T-helper 9 cell (primary cell): ENCODE data around the gene C1QTNF1.

Source experiments
- DNase-seq: peaks from one replicate; pipeline ENCODE4 v3.0.0-alpha.2; 2020

Gene C1QTNF1

GRCh38 chr17:79081571-79082276 lies 57.8 kb downstream of the C1QTNF1 start:
- no peak for DNase-seq

DNA sequence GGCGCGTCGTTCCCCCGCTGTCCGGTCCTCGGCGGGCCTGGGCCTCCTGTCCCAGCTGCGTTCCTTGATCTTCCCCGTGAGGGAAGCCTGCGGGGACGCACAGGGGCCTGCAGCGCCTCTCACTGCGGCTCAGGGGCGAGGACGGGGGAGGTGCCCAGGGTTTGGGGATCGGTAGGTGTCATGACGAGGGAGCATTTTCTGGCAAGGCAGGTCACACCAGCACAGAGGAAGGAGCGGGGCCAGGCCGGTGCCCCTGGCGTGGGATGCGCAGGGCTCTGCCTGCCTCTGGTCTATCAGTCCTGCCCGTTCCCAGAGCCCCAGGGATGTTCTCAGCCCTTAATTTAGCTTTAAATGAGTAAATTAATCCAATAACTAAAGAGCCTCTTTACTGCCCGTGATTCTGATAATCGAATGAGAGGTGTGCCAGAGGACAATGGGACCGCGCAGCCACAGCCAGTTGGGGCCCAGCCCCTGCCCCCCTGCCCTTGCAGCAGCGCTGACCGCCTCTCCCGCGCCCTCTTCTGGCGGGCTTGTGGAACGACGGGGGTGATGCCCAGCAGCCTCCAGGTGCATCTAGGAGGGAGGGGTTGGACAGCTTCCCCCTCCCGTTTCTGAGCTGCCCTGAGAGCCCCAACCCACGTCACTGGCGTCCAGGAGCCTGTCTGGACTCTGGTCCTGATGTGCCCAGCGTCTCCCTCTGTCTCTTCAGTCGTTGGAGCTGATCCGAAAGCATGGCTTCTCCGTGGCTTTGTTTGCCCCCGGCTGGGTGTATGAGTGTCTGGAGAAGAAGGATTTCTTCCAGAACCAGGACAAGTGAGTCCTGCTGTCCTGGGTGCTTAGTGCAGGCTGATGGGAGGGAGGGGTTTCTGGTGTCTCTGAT lies 58.6 kb downstream of the C1QTNF1 start:
- DNase-seq, result peak; percentile 50

- DNase-seq, result no peak
These were observed 59.4 kb downstream of the C1QTNF1 start for GRCh38 chr17:79083191-79083971.

DNA sequence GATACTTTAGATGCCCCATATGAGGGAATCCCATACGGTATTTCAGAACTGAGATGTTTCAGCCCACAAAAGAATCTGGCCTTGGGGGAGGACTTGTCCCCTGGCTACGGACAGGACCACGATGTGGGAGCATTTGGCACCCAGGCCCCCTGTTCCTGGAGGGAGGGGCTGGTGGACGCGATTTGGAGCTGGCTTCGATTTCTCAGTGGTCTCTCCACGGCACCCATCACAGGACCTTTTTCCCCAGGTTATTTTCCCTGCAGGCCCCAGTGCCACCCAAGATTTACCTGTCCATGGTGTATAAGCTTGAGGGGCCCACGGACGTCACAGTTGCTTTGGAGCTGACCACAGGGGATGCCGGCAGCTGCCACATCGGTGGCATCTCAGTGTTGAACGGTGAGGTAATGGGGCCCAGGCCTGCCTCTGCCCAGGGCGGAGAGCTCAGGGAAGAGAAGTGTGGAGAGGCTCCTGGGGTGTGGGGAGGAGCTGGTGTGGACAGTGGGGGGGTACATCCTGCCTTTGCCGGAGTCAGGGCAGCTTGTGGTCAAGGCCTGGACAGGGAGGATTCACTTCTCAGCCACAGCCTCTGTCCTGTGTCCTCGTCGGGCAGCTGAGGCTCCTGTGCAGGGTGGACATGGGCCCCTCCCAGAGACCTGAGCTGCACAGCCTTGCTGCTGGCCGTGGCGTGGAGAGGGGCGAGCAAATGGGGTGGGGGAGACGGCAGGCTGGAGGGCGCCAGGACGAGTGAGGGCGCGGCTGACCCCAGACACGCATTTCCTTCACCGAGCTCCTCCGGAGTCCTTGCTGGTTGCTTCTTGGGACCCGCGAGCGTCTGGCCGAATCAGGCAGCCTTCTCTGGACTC lies 60.6 kb downstream of the C1QTNF1 start:
- DNase-seq, result no peak

DNA sequence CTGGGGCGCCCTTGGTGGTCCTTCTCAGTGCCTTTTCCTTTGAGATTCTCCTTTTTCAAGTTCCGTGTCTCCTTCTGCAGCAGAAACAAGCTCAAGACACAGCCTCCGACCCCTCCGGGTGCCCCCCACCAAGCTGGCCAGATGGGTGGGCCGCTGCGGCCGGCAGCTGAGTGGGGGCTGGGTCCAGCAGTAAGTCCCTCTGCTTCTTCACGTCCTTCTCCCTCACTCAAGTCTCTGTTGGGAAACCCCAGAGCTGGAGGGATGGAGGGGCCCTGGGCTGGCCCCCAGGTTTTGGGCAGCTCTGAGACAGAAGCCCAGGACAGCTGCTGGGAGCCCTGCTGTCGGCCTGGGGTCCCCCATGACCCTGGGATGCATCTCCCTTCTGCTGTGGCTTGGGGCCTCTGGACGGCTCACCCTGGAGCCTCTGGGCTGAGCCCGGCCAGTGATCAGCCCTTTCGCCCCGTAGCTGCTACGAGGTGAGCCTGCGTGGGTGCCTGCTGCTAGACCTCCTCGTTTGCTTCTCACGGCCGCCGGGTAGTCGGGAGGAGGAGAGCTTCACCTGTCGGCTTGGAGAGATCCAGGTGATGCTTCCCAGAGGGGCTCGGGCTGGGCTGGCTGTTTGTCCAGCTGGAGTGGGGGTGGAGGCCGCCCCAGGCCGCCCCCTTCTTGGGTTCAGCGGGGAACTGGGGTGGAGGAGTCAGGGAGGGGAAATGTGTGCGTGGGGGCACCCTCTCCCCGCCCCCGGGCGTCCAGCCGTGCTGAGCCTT lies 61.4 kb downstream of the C1QTNF1 start:
- DNase-seq, result no peak

DNA sequence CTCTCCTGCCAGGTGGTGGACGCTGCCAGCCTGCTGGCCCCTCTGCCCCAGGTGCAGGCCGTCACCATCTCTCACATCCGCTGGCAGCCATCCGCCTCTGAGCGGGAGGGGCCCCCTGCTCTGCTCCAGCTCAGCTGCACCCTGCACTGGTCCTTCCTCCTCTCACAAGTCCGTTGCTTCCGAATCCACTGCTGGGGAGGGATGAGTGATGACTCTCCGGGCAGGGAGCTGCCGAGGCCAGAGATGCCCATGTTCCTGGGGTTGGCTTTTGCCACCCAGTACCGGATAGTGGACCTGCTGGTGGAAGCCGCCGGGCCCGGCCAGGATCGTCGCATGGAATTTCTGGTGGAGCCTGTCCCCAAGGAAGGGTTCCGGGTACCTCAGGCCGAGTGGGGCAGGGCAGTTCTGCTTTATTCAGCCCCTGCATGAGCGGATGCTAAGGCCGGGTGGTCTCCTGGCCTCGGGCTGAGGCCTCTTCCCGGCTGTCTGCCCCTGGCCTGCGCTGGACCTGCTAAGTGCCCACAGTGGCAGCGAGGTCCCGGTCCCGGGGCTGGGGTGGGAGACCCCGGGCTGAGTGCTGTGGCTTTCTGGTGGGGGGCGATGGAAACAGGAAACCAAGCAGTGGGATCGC lies 62.1 kb downstream of the C1QTNF1 start:
- no peak for DNase-seq

DNA sequence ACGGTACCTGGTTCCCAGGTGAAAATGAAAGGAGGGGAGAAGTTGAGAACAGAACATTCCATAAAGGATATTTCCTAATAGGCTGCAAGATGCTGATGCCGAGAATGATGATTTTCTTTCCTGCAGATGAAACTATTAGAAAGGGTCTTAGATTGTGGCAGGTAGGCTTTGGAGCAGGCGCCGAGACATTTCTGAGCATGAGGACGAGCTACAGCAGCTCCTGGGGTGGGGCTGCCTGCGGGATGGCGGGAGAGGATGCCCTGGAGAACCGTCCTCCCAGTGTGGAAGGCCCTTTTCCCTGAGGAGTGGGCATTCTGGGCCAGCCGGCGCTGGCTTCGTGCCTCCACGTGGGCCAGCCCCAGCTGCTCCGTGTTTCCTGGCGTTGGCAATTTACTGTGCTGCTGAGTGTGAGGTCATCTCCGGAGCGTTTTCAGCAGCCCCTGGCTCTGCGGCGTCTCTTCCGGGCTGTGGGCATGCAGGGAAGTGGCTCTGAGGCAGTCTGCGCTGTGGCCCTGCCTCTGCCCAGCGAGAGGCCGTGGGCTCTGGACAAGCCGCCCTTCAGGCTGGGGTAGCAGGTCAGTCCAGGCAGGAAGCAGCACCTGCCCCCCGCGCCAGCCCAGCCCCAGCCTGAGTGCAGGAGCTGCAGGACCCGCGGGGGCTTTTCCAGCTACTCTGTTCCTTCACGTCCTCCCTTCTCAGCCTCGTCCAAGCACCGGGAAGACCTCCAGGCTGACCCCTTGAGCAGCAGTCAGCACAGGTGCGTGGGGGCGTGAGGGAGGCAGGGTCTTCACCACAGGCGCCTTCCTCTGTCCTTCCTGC lies 62.8 kb downstream of the C1QTNF1 start:
- DNase-seq, result no peak

DNA sequence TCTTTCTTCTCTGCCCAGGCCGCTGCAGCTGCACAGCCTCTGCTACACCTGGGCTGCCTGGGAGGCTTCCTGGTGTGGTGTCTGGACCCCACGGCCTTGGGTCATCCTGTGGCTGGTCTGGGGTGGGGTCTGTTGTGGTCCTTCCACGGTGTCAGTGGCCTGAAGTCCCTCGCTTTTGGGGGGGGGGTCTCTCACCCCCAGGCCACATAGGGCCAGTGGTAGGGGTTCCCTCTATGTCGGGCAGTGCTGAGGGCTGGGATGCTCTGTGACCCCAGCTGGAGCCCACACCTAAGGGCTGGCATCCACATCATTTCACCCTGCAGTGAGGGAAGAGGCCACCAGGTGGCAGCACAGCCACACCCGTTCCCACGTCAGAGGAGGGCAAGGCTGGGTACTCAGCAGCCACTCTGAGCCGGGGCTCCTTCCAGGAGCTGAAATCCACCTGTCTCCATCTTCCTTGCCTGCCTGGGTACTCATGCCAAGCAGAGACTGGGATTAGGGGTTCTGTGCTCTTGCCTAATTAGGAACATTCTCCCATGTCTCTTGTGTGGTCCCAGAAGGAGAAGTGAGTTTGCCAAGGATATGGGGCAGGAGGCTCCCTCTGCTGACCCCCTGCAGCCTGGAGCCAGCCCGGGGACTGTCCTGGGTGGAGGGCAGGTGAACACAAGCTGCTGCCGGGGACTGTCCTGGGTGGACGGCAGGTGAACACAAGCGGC lies 63.6 kb downstream of the C1QTNF1 start:
- DNase-seq, result peak; percentile 70

- no peak for DNase-seq
These were observed 64.5 kb downstream of the C1QTNF1 start for GRCh38 chr17:79088247-79088996.

GRCh38 chr17:79088997-79089328 lies 65.0 kb downstream of the C1QTNF1 start:
- no peak for DNase-seq

DNA sequence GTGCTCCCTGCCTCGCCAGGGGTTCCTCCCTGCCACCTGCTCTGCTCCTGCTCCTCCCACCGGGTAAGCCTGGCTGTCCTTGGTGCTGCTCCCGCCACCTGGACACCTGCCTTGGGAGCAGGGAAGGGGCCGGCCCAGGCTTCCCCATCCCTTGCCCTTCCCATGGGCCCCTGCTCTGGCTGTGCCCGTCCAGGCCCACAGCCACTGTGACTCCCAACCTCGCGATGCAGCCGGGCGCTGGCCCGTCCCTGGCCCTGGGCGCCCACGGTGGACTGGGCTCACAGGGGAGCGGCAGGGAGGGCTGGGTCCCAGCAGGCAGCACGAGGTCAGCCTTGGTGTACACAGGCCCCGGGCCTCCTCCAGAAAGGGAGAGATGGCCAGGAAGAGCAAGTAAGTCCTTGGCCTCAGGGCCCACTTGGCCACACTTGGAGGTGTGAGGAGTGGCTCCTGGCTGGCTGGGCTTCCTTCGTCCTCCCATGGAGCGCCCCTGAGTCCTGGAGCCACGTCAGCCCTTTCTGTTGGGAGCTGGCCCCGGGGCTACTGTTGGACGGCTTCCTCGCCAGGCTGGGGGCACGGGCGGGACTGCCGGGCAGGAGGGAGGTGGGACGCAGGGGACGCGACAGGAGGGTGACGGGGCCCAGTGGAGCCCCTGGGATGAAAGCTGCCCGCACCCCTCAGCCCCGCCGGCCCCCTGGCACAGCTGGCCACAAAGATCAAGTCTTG lies 65.9 kb downstream of the C1QTNF1 start:
- no peak for DNase-seq

- no peak for DNase-seq
These were observed 66.7 kb downstream of the C1QTNF1 start for GRCh38 chr17:79090443-79091225.

DNA sequence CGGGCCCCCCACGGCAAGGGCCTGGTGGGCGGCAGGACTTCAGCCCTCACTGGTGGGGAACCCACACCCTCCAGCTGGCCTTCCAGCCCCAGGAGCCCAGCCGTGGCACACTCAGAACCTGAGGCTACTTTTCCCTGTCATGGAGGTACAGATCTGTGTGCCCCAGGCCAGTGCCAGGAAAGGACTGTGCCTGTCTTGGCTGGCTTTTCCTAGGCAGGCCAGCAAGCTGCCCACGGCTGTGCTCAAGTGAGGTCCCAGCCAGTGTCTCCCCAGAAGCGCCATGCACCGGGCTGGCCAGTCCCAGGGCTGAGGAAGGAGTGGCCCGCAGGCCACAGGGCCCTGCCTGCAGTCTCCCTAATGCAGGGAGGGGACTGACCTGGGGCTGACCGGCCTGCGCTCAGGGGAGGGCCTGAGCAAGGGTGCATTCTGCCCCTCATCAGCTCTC lies 67.3 kb downstream of the C1QTNF1 start:
- no peak for DNase-seq

DNA sequence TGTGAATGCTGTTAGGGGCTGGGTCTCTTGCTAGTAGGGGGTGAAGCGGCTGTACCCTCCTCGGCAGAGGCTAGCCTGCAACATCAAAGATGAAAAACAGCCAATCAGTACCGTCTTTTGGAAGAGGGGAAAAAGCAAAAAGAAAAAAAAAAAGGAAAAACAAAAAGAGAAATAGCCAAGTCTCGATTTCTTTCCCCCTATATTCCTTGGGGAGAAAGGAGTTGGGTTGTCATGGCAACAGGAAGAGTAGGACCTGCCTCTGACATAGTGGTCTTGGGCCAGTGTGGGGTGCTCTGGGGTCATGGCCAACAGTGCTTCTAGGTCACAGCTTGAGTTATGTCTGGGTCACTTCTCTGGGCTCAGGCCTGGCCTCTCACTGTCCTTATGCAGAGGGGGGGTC lies 68.6 kb downstream of the C1QTNF1 start:
- no peak for DNase-seq

- no peak for DNase-seq
These were observed 69.3 kb downstream of the C1QTNF1 start for GRCh38 chr17:79093270-79093669.

GRCh38 chr17:79094261-79094660 lies 70.3 kb downstream of the C1QTNF1 start:
- DNase-seq, result no peak
